ENCODE data around the gene ROR1. TPM values are rescaled to one million over a fixed set of nuclear protein-coding genes. Genes with fewer than 3 reads are reported as not detected.

ROR1 gene
- total RNA-seq, 2 experiments from 2014 or later = 0.47 to 1.4 TPM

DNA sequence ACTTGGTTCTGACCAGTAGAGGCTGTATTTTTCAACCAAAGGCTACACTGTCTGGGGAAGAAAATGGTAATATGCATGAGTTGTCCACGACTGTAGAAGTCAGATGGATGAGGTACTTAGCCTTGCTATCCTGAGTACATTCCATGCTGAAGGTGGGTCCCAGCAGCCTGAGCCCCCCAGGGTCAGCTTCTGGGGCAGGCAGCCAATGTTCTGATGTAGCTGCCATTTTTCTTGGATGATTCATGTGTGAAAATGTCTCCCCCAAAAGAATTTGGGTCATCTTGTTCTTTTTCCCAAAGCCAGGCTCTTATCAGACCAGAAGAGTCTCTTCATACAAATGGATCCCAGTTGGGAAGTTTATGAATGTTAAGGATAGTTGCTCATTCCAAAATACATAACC lies 257.4 kb downstream of the ROR1 start:
- ChIA-PET CTCF (ENCODE audit: unreplicated experiment) (no interaction called here), POLR2A (interaction anchor here (0.6 kb wide), 1 partner anchor 1324 kb away, joined by 3 read pairs; no protein-coding TSS in a partner anchor)
- no peak for DNase-seq (ENCODE audit: low spot score)
- H3K4me1 ChIP-seq (ENCODE audit: insufficient read depth, low read length, poor library complexity, severe bottlenecking) = no peaks in the 10 kb centered on the region
- no peak overlapping the region for H3K4me2 ChIP-seq (ENCODE audit: low read length)
- H4K20me1 ChIP-seq (ENCODE audit: insufficient read depth, low read length) = no peaks in the 10 kb centered on the region
- TF ChIP-seq CTCF (conservative IDR thresholded peaks at IDR 0.05; ENCODE audit: low read length) (no peak), EZH2phosphoT487 (IDR thresholded peaks at IDR 0.05; ENCODE audit: borderline replicate concordance, low read depth, low read length) (no peak)
- H3K9me3 ChIP-seq (ENCODE audit: low read length) = no peaks in the 10 kb centered on the region
- H3K4me3 ChIP-seq (ENCODE audit: low read depth, low read length, poor library complexity, severe bottlenecking) = no peak overlapping the region
- no peaks in the 10 kb centered on the region for H3K79me2 ChIP-seq (ENCODE audit: insufficient read depth, low read depth, low read length)
- H3K27ac ChIP-seq (ENCODE audit: low read depth, low read length, poor library complexity, severe bottlenecking) = no peak overlapping the region
- H2AFZ ChIP-seq (ENCODE audit: low read length) = no peak overlapping the region
- BruUV-seq (replicated peaks) = no TSS peak
- intact Hi-C loops (cut with micrococcal nuclease; ENCODE audit: unreplicated experiment) = no loop called here
- no peaks in the 10 kb centered on the region for H3K9me2 ChIP-seq (ENCODE audit: insufficient read depth, low read length)
- H3K36me3 ChIP-seq (ENCODE audit: insufficient read depth, low read length) = no peaks in the 10 kb centered on the region

- POLR2A ChIA-PET = no interaction called here
These were observed 259.9 kb downstream of the ROR1 start for GRCh38 chr1:64033667-64034220.

More at GRCh38 chr1:64033667-64034220, 259.9 kb downstream of the ROR1 start:
- Histone ChIP-seq H3K4me3 (ENCODE audit: low read depth, low read length, poor library complexity, severe bottlenecking) (no peak overlapping the region), H3K4me1 (ENCODE audit: insufficient read depth, low read length, poor library complexity, severe bottlenecking) (no peaks in the 10 kb centered on the region), H3K9me3 (ENCODE audit: low read length) (no peaks in the 10 kb centered on the region), H2AFZ (ENCODE audit: low read length) (no peak overlapping the region), H3K27ac (ENCODE audit: low read depth, low read length, poor library complexity, severe bottlenecking) (no peak overlapping the region), H3K36me3 (ENCODE audit: insufficient read depth, low read length) (no peaks in the 10 kb centered on the region), H3K79me2 (ENCODE audit: insufficient read depth, low read depth, low read length) (no peaks in the 10 kb centered on the region), H3K9me2 (ENCODE audit: insufficient read depth, low read length) (no peaks in the 10 kb centered on the region), H3K4me2 (ENCODE audit: low read length) (no peak overlapping the region), H4K20me1 (ENCODE audit: insufficient read depth, low read length) (no peaks in the 10 kb centered on the region)
- CTCF ChIA-PET (ENCODE audit: unreplicated experiment) = no interaction called here
- TF ChIP-seq CTCF (conservative IDR thresholded peaks at IDR 0.05; ENCODE audit: low read length) (no peak), EZH2phosphoT487 (IDR thresholded peaks at IDR 0.05; ENCODE audit: borderline replicate concordance, low read depth, low read length) (no peak)
- intact Hi-C loops (cut with micrococcal nuclease; ENCODE audit: unreplicated experiment) = no loop called here
- BruUV-seq (replicated peaks) = no TSS peak
- DNase-seq (ENCODE audit: low spot score) = no peak

Data from OCI-LY7 (cell line).